Measurements from ENCODE around the gene EPHX1.

- TF ChIP-seq CTCF (IDR thresholded peaks at IDR 0.05): no peak
- no peak for TF ChIP-seq SMC3 (IDR thresholded peaks at IDR 0.05)
- TF ChIP-seq EHF (CRISPR knock-in tag; IDR thresholded peaks at IDR 0.05): no peak
- TF ChIP-seq RARB (CRISPR knock-in tag; IDR thresholded peaks at IDR 0.05): no peak
- no peak for TF ChIP-seq POLR2A (IDR thresholded peaks at IDR 0.05; ENCODE audit: low read length)
- TF ChIP-seq MAX (IDR thresholded peaks at IDR 0.05): no peak
- no peak for TF ChIP-seq RFX5 (IDR thresholded peaks at IDR 0.05)
- no peak for TF ChIP-seq RAD21 (conservative IDR thresholded peaks at IDR 0.05 in 1 of 2, IDR thresholded peaks at IDR 0.05 in 1 of 2)
- TF ChIP-seq ZC3H11A (IDR thresholded peaks at IDR 0.05): no peak
- TF ChIP-seq REST (IDR thresholded peaks at IDR 0.05): no peak
- TF ChIP-seq NFE2L2 (conservative IDR thresholded peaks at IDR 0.05; ENCODE audit: low read length): no peak
- no peak for TF ChIP-seq BCL3 (IDR thresholded peaks at IDR 0.05)
- TF ChIP-seq HOXB13 (CRISPR knock-in tag; IDR thresholded peaks at IDR 0.05; ENCODE audit: low read depth): no peak
- no peak for TF ChIP-seq JUNB (IDR thresholded peaks at IDR 0.05)
These were observed 42.6 kb downstream of the EPHX1 start for GRCh38 chr1:225852413-225853124.

Measured in A549 (cell line).